Kidney epithelial cell (primary cell): ENCODE data around the gene DIAPH1. TPM values are rescaled to one million over a fixed set of nuclear protein-coding genes. Genes with fewer than 3 reads are reported as not detected.

Experiments
- DNase-seq: peaks from one replicate; pipeline ENCODE4 v3.0.0-alpha.2; 2010; ENCODE audit warnings: low read depth
- H3K27me3 ChIP-seq: 2 replicates; pipeline ENCODE4 v1.6.0; 2011; ENCODE audit warnings: low read length; ENCODE audit not compliant: control insufficient read depth, insufficient read depth
- H3K36me3 ChIP-seq: 2 replicates; pipeline ENCODE4 v1.5.1; 2011; ENCODE audit warnings: low read length; ENCODE audit not compliant: control insufficient read depth, insufficient read depth
- H3K4me3 ChIP-seq: 2 replicates; pipeline ENCODE4 v1.5.1; 2011; ENCODE audit warnings: low read depth, mild to moderate bottlenecking, control low read depth, low read length
- CTCF ChIP-seq: IDR thresholded peaks from 2 replicates; pipeline ENCODE4 v1.5.1; 2011; ENCODE audit warnings: mild to moderate bottlenecking, moderate library complexity, low read length, control low read depth, inconsistent platforms; ENCODE audit not compliant: insufficient read depth, poor library complexity, severe bottlenecking
- total RNA-seq: library from RNA; depleted of rRNA; stranded (reverse); fragments of >200 nt; gene quantifications from 2 replicates; pipeline ENCODE4 v1.2.3, GENCODE V29; 2015

Gene DIAPH1
- total RNA-seq, 1 donor from 2014 or later = 103 TPM

- Histone ChIP-seq H3K36me3 (no peaks in the 10 kb centered on the region), H3K4me3 (no peak overlapping the region), H3K27me3 (no peaks in the 10 kb centered on the region)
- TF ChIP-seq CTCF = peak; percentile 100
- DNase-seq = peak; percentile 81
Measured at GRCh38 chr5:141524604-141525597, 93.9 kb downstream of the DIAPH1 start.

- Histone ChIP-seq H3K36me3 (no peaks in the 10 kb centered on the region), H3K27me3 (no peaks in the 10 kb centered on the region), H3K4me3 (no peak overlapping the region)
- no peak for TF ChIP-seq CTCF
- no peak for DNase-seq
Measured at GRCh38 chr5:141523991-141524390, 94.8 kb downstream of the DIAPH1 start.

- no peak for DNase-seq
- no peak overlapping the region for H3K4me3 ChIP-seq
- TF ChIP-seq CTCF = no peak
- H3K36me3 ChIP-seq = no peaks in the 10 kb centered on the region
- no peaks in the 10 kb centered on the region for H3K27me3 ChIP-seq
Measured at GRCh38 chr5:141522301-141522700, 96.5 kb downstream of the DIAPH1 start.

- no peak for TF ChIP-seq CTCF
- peak; percentile 99 for DNase-seq
- no peaks in the 10 kb centered on the region for H3K36me3 ChIP-seq
- no peaks in the 10 kb centered on the region for H3K27me3 ChIP-seq
- no peak overlapping the region for H3K4me3 ChIP-seq
Measured at GRCh38 chr5:141521244-141521781, 97.5 kb downstream of the DIAPH1 start.

GRCh38 chr5:141519605-141520565 lies 98.9 kb downstream of the DIAPH1 start:
- no peak for DNase-seq
- H3K4me3 ChIP-seq = no peak overlapping the region
- no peak for TF ChIP-seq CTCF
- no peaks in the 10 kb centered on the region for H3K36me3 ChIP-seq
- no peaks in the 10 kb centered on the region for H3K27me3 ChIP-seq
